RCC 7860 (cell line): ENCODE data around the gene FZD4.
"Not testable (repeated sequence)": the region's sequence is repeated elsewhere in the genome, so short reads cannot be mapped to it uniquely, and the experiment has no call there.

Source experiments
- DNase-seq: peaks from one replicate; pipeline ENCODE4 v3.0.0-alpha.2; 2015; ENCODE audit warnings: low spot score
- FAIRE-seq: peaks from 2 replicates; lab custom pipeline; 2012; peaks lifted over from hg19 to GRCh38; lab: Jason Lieb, UNC

FZD4 gene

GRCh38 chr11:86977441-86978050 lies 22.4 kb upstream of the FZD4 start:
- DNase-seq: no peak
- no peak for FAIRE-seq

GRCh38 chr11:86972734-86973133 lies 17.5 kb upstream of the FZD4 start:
- DNase-seq: no peak
- FAIRE-seq: no peak

- no peak for FAIRE-seq
These were observed 14.1 kb upstream of the FZD4 start for GRCh38 chr11:86969258-86969657.

GRCh38 chr11:86967601-86968000 lies 12.4 kb upstream of the FZD4 start:
- DNase-seq, FAIRE-seq: not testable (repeated sequence)

More at GRCh38 chr11:86969258-86969657, 14.1 kb upstream of the FZD4 start:
- no peak for DNase-seq

GRCh38 chr11:86957976-86958646 lies 2.9 kb upstream of the FZD4 start:
- FAIRE-seq: no peak

GRCh38 chr11:86956905-86957195 lies 1.7 kb upstream of the FZD4 start:
- FAIRE-seq (no peak), DNase-seq (no peak)

More at GRCh38 chr11:86957976-86958646, 2.9 kb upstream of the FZD4 start:
- DNase-seq: no peak

GRCh38 chr11:86955111-86955360 lies 159 bp downstream of the FZD4 start:
- FAIRE-seq (no peak), DNase-seq (no peak)

- no peak for DNase-seq
These were observed 705 bp downstream of the FZD4 start for GRCh38 chr11:86954269-86955110.

GRCh38 chr11:86952221-86952875 lies 2.8 kb downstream of the FZD4 start:
- FAIRE-seq (no peak), DNase-seq (no peak)

More at GRCh38 chr11:86954269-86955110, 705 bp downstream of the FZD4 start:
- FAIRE-seq: no peak

- FAIRE-seq: no peak
- no peak for DNase-seq
These were observed 3.5 kb downstream of the FZD4 start for GRCh38 chr11:86951706-86952105.

GRCh38 chr11:86950661-86950995 lies 4.6 kb downstream of the FZD4 start:
- DNase-seq (no peak), FAIRE-seq (no peak)

GRCh38 chr11:86949995-86950660 lies 5.1 kb downstream of the FZD4 start:
- FAIRE-seq: no peak

GRCh38 chr11:86948733-86949132 lies 6.5 kb downstream of the FZD4 start:
- FAIRE-seq (no peak), DNase-seq (no peak)

More at GRCh38 chr11:86949995-86950660, 5.1 kb downstream of the FZD4 start:
- no peak for DNase-seq

GRCh38 chr11:86947541-86947940 lies 7.7 kb downstream of the FZD4 start:
- DNase-seq: no peak
- no peak for FAIRE-seq

- not testable (repeated sequence) for DNase-seq, FAIRE-seq
These were observed 11.7 kb downstream of the FZD4 start for GRCh38 chr11:86943505-86943904.

- FAIRE-seq (no peak), DNase-seq (no peak)
These were observed 13.2 kb downstream of the FZD4 start for GRCh38 chr11:86941871-86942599.

- DNase-seq: no peak
- FAIRE-seq: no peak
These were observed 13.9 kb downstream of the FZD4 start for GRCh38 chr11:86941077-86941870.

- no peak for DNase-seq
- no peak for FAIRE-seq
These were observed 14.9 kb downstream of the FZD4 start for GRCh38 chr11:86940122-86940777.
